ENCODE results near the gene APP.

DNA sequence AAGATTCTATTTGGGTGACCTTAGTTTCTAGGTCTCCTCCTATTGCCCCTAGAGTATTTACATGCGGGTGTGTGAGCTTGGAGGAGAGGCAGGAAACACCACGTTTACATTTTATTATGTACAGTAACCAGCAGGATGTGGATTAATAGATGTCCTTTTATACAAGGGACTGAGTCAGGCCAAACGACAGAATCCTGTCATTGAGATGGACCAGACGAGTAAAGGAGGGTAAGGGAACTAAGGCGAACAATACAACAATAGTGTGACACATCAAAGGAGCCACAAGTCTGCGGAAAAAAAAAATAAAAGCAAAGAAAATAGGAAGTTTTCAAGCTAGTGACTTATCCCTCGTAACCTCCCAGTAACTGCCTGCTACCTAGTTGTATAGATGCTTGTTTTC, 284.7 kb downstream of the APP start:
- TF ChIP-seq ZNF138 (CRISPR knock-in tag; conservative IDR thresholded peaks at IDR 0.05): no peak
- TF ChIP-seq, protein P1, sequence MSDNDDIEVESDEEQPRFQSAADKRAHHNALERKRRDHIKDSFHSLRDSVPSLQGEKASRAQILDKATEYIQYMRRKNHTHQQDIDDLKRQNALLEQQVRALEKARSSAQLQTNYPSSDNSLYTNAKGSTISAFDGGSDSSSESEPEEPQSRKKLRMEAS (CRISPR knock-in tag; IDR thresholded peaks at IDR 0.05): no peak
